SK-N-SH (cell line): ENCODE data around the gene RTN3. TPM values are rescaled to one million over a fixed set of nuclear protein-coding genes. Genes with fewer than 3 reads are reported as not detected.

ENCODE experiments used
- CTCF ChIA-PET: fragments of 300-600, 350-600 bp; formaldehyde crosslinking; extraction: SDS; loops from one replicate; lab custom pipeline; 2021; lab: Yijun Ruan, JAX
- POLR2A ChIA-PET: fragments of 350-600 bp; sonication (Branson Sonifier 250); formaldehyde crosslinking; extraction: SDS; loops from one replicate; lab custom pipeline; 2020; ENCODE audit warnings: antibody characterized with exemption, inconsistent platforms; lab: Yijun Ruan, JAX
- DNase-seq: peaks from one replicate; pipeline ENCODE4 v3.0.0; 2012
- H2AFZ ChIP-seq: fragments of 200-600 bp; sonication (generic); 2 replicates; pipeline ENCODE4 v1.8.1; 2016; ENCODE audit warnings: antibody characterized with exemption, mild to moderate bottlenecking, low read depth
- H3F3A ChIP-seq: fragments of 200-600 bp; sonication (generic); replicated peaks from 2 replicates; pipeline ENCODE3; 2016; ENCODE audit warnings: antibody characterized with exemption, mild to moderate bottlenecking; ENCODE audit not compliant: insufficient read depth
- H3K27ac ChIP-seq, 2 experiments: fragments of 200-500 bp in 1 of 2; fragments of 200-600 bp in 1 of 2; sonication (Bioruptor generic) in 1 of 2; sonication (generic), shearing (Covaris generic) in 1 of 2; 2 replicates each; pipeline versions ENCODE4 v1.5.1 to v1.6.1; 2014 to 2016; ENCODE audit warnings: low read depth in 2 of 2, inconsistent platforms in 1 of 2, low read length in 1 of 2, mild to moderate bottlenecking in 1 of 2, mixed read lengths in 1 of 2
- H3K27me3 ChIP-seq: fragments of 200-600 bp; sonication (generic), shearing (Covaris generic); 2 replicates; pipeline ENCODE4 v1.6.1; 2016; ENCODE audit warnings: mixed run types; ENCODE audit not compliant: insufficient read depth
- H3K36me3 ChIP-seq, 2 experiments: fragments of 200-500 bp in 1 of 2; fragments of 200-600 bp in 1 of 2; sonication (Bioruptor generic) in 1 of 2; sonication (generic) in 1 of 2; replicated peaks in 1 of 2; 2 replicates each; pipeline versions ENCODE3 to v1.5.1; 2014 to 2016; ENCODE audit warnings: low read length in 1 of 2, mild to moderate bottlenecking in 1 of 2; ENCODE audit not compliant: insufficient read depth in 2 of 2, control insufficient read depth in 1 of 2
- H3K4me1 ChIP-seq, 2 experiments: fragments of 200-500 bp in 1 of 2; fragments of 200-600 bp in 1 of 2; sonication (Bioruptor generic) in 1 of 2; sonication (generic), shearing (Covaris generic) in 1 of 2; 2 replicates each; pipeline versions ENCODE4 v1.5.1 to v1.6.1; 2014 to 2016; ENCODE audit warnings: low read depth in 1 of 2, low read length in 1 of 2, mixed run types in 1 of 2; ENCODE audit not compliant: insufficient read depth in 2 of 2, control insufficient read depth in 1 of 2
- H3K4me2 ChIP-seq: fragments of 200-600 bp; sonication (generic), shearing (Covaris generic); 2 replicates; pipeline ENCODE4 v1.6.1; 2017; ENCODE audit warnings: mixed run types
- H3K4me3 ChIP-seq, 2 experiments: fragments of 200-500 bp in 1 of 2; fragments of 200-600 bp in 1 of 2; sonication (Bioruptor generic) in 1 of 2; sonication (generic), shearing (Covaris generic) in 1 of 2; 2 replicates each; pipeline versions ENCODE4 v1.5.1 to v1.8.1; 2014 to 2016; ENCODE audit warnings: low read depth in 2 of 2, inconsistent platforms in 1 of 2, low read length in 1 of 2, mild to moderate bottlenecking in 1 of 2, mixed read lengths in 1 of 2, moderate library complexity in 1 of 2
- H3K79me2 ChIP-seq: fragments of 200-600 bp; sonication (generic); 2 replicates; pipeline ENCODE4 v1.8.1; 2017; ENCODE audit warnings: mild to moderate bottlenecking; ENCODE audit not compliant: insufficient read depth
- H3K9ac ChIP-seq: fragments of 200-600 bp; sonication (generic); 2 replicates; pipeline ENCODE4 v1.6.1; 2017; ENCODE audit warnings: mixed run types
- H3K9me2 ChIP-seq: fragments of 200-600 bp; sonication (generic); 2 replicates; pipeline ENCODE4 v1.6.1; 2017; ENCODE audit warnings: mixed run types
- H3K9me3 ChIP-seq: fragments of 200-600 bp; sonication (generic); 2 replicates; pipeline ENCODE4 v1.6.1; 2017; ENCODE audit warnings: mixed run types, mild to moderate bottlenecking, moderate library complexity
- H4K20me1 ChIP-seq: fragments of 200-600 bp; sonication (generic); 2 replicates; pipeline ENCODE4 v1.6.1; 2017; ENCODE audit warnings: mild to moderate bottlenecking, mixed run types; ENCODE audit not compliant: insufficient read depth
- EP300 ChIP-seq, 2 experiments: IDR thresholded peaks; 2 replicates each; pipeline versions ENCODE4 v1.4.0 to v1.6.1; 2012; ENCODE audit warnings: borderline replicate concordance in 1 of 2, low read depth in 1 of 2, low read length in 1 of 2
- FOXM1 ChIP-seq: IDR thresholded peaks from 2 replicates; pipeline ENCODE4 v1.4.0; 2012; ENCODE audit warnings: low read depth, mild to moderate bottlenecking
- GATA2 ChIP-seq: sonication (generic); formaldehyde crosslinking; IDR thresholded peaks from 2 replicates; pipeline ENCODE4 v1.5.0; 2020; ENCODE audit warnings: mild to moderate bottlenecking, missing genetic modification reagents
- IRF3 ChIP-seq: fragments of 150-350 bp; IDR thresholded peaks from 2 replicates; pipeline ENCODE4 v1.6.1; 2016; ENCODE audit warnings: mild to moderate bottlenecking, low read depth, low read length
- PBX3 ChIP-seq: IDR thresholded peaks from 2 replicates; pipeline ENCODE4; 2012
- SIN3A ChIP-seq: IDR thresholded peaks from 2 replicates; pipeline ENCODE4 v1.6.1; 2012; ENCODE audit warnings: low read depth, mild to moderate bottlenecking, low read length, moderate library complexity, borderline replicate concordance
- TAF1 ChIP-seq: IDR thresholded peaks from 2 replicates; pipeline ENCODE4 v1.6.1; 2012; ENCODE audit warnings: low read depth, mild to moderate bottlenecking, low read length, moderate library complexity, borderline replicate concordance
- TCF12 ChIP-seq: IDR thresholded peaks from 2 replicates; pipeline ENCODE4 v1.4.0; 2012
- TEAD4 ChIP-seq: IDR thresholded peaks from 2 replicates; pipeline ENCODE4 v1.4.0; 2012; ENCODE audit warnings: mild to moderate bottlenecking, borderline replicate concordance; ENCODE audit not compliant: insufficient read depth
- USF2 ChIP-seq: fragments of 150-350 bp; IDR thresholded peaks from 2 replicates; pipeline ENCODE4 v1.6.1; 2017; ENCODE audit warnings: antibody characterized with exemption, low read length, low read depth, borderline replicate concordance
- YY1 ChIP-seq: IDR thresholded peaks from 2 replicates; pipeline ENCODE4 v1.4.0; 2012; ENCODE audit warnings: low read depth, mild to moderate bottlenecking
- WGBS: methylation state at CpG from one replicate; pipeline ENCODE4 v1.1.6; 2017; ENCODE audit warnings: low lambda C conversion rate; 5-methylcytosine and 5-hydroxymethylcytosine counted together
- polyA plus RNA-seq, 3 experiments: library from polyadenylated mRNA; depleted of rRNA; stranded (reverse); fragments of >200 nt; gene quantifications; 2 replicates each; pipeline ENCODE4 v1.2.3, GENCODE V29; 2012

Gene RTN3
- polyA plus RNA-seq, 1 of the 3 experiments (the other 2 are of a cell fraction): 52.7 TPM

- Histone ChIP-seq H3K9me3 (no peaks in the 10 kb centered on the region), H3K36me3 (peaks cover 9 to 56% of the 10 kb centered on the region in 2 experiments), H3K4me3 (no peak overlapping the region), H3K4me1 (peaks cover 0 to 20% of the 10 kb centered on the region in 2 experiments; a peak in 1 of 4 replicates), H3K79me2 (peaks cover 27% of the 10 kb centered on the region), H3K4me2 (no peak overlapping the region), H3K9ac (no peak overlapping the region)
- DNase-seq: no peak
- TF ChIP-seq TEAD4: no peak
- TF ChIP-seq USF2: no peak
- no peak for TF ChIP-seq GATA2 (CRISPR knock-in tag)
- TF ChIP-seq YY1: no peak
- TF ChIP-seq TAF1: no peak
- TF ChIP-seq, all 33 proteins: peak for 0
- H2AFZ ChIP-seq: no peak overlapping the region
- 94% methylated on average over 10 of the region's 30 CpGs for WGBS
- H3K27ac ChIP-seq: no peak overlapping the region; a peak in 1 of 4 replicates
- H3K27me3 ChIP-seq: no peaks in the 10 kb centered on the region
- H3F3A ChIP-seq: peaks cover 4% of the 10 kb centered on the region
- no peaks in the 10 kb centered on the region for H3K9me2 ChIP-seq
- peaks cover 23% of the 10 kb centered on the region for H4K20me1 ChIP-seq
- CTCF ChIA-PET: interaction anchor here (1.1 to 1.4 kb wide), 2 partner anchors 27 to 83 kb away, joined by 3 to 5 read pairs; no protein-coding TSS in a partner anchor
- POLR2A ChIA-PET: no interaction called here
Observed at GRCh38 chr11:63764679-63765647, 83.7 kb downstream of the RTN3 start.

GRCh38 chr11:63765688-63766241 is 84.5 kb downstream of the RTN3 start:
- Histone ChIP-seq H3K9ac (no peak overlapping the region), H3K4me3 (no peak overlapping the region), H2AFZ (no peak overlapping the region), H3K9me3 (no peaks in the 10 kb centered on the region), H3K4me2 (no peak overlapping the region), H3K4me1 (peaks cover 0 to 22% of the 10 kb centered on the region in 2 experiments; a peak in 1 of 4 replicates), H3K36me3 (peaks cover under 1 to 48% of the 10 kb centered on the region in 2 experiments), H3K27ac (no peak overlapping the region; a peak in 1 of 4 replicates), H3K9me2 (no peaks in the 10 kb centered on the region), H3K27me3 (no peaks in the 10 kb centered on the region), H3K79me2 (peaks cover 27% of the 10 kb centered on the region), H3F3A (peaks cover 5% of the 10 kb centered on the region), H4K20me1 (peaks cover 18% of the 10 kb centered on the region)
- ChIA-PET CTCF (interaction anchor here (1.2 to 4.7 kb wide), 6 partner anchors 27 to 384 kb away, joined by 3 to 43 read pairs (median 10); partner anchors contain the start of genes MARK2 and RTN3), POLR2A (no interaction called here)
- TF ChIP-seq TCF12: no peak
- TF ChIP-seq IRF3: no peak
- no peak for TF ChIP-seq EP300 (IDR thresholded peaks at IDR 0.05; ENCODE audit: borderline replicate concordance in 1 of 2, low read depth in 1 of 2, low read length in 1 of 2)
- TF ChIP-seq PBX3: no peak
- no peak for TF ChIP-seq FOXM1
- no peak for TF ChIP-seq SIN3A
- DNase-seq: no peak
- 97% methylated on average over 17 of the region's 18 CpGs for WGBS
